ENCODE data around the gene UCKL1.
"Not testable (repeated sequence)": the region's sequence is repeated elsewhere in the genome, so short reads cannot be mapped to it uniquely, and the experiment has no call there.

UCKL1 gene

GRCh38 chr20:63937596-63937995, 18.6 kb downstream of the UCKL1 start:
- no peak overlapping the region for H3K9ac ChIP-seq (ENCODE audit: low read depth, low read length)
- peaks cover 64% of the 10 kb centered on the region for H3K36me3 ChIP-seq (ENCODE audit: insufficient read depth, low read length)
- no peak overlapping the region for H3K4me3 ChIP-seq (ENCODE audit: low read length)
- no peaks in the 10 kb centered on the region for H3K9me3 ChIP-seq (replicated peaks; ENCODE audit: low read length)
- H3K4me2 ChIP-seq (ENCODE audit: low read length): no peak overlapping the region
- H3K4me1 ChIP-seq (ENCODE audit: control insufficient read depth, insufficient read depth, low read length): no peaks in the 10 kb centered on the region
- no peaks in the 10 kb centered on the region for H3K27me3 ChIP-seq (ENCODE audit: control insufficient read depth, insufficient read depth, low read length)

- Histone ChIP-seq H3K4me3 (ENCODE audit: low read length) (no peak overlapping the region), H3K9ac (ENCODE audit: low read depth, low read length) (no peak overlapping the region), H3K36me3 (ENCODE audit: insufficient read depth, low read length) (peaks cover 72% of the 10 kb centered on the region), H3K4me2 (ENCODE audit: low read length) (no peak overlapping the region), H3K4me1 (ENCODE audit: control insufficient read depth, insufficient read depth, low read length) (no peaks in the 10 kb centered on the region), H3K27me3 (ENCODE audit: control insufficient read depth, insufficient read depth, low read length) (no peaks in the 10 kb centered on the region), H3K9me3 (replicated peaks; ENCODE audit: low read length) (no peaks in the 10 kb centered on the region)
Observed at GRCh38 chr20:63935447-63935846, 20.8 kb downstream of the UCKL1 start.

- Histone ChIP-seq H3K4me3 (ENCODE audit: low read length) (no peak overlapping the region), H3K27me3 (ENCODE audit: control insufficient read depth, insufficient read depth, low read length) (no peaks in the 10 kb centered on the region), H3K9me3 (replicated peaks; ENCODE audit: low read length) (no peaks in the 10 kb centered on the region), H3K4me1 (ENCODE audit: control insufficient read depth, insufficient read depth, low read length) (no peaks in the 10 kb centered on the region), H3K36me3 (ENCODE audit: insufficient read depth, low read length) (peaks cover 73% of the 10 kb centered on the region), H3K9ac (ENCODE audit: low read depth, low read length) (no peak overlapping the region), H3K4me2 (ENCODE audit: low read length) (no peak overlapping the region)
Observed at GRCh38 chr20:63934271-63935068, 21.7 kb downstream of the UCKL1 start.

- H3K36me3 ChIP-seq (ENCODE audit: insufficient read depth, low read length): peaks cover 73% of the 10 kb centered on the region
- no peak overlapping the region for H3K4me3 ChIP-seq (ENCODE audit: low read length)
Observed at GRCh38 chr20:63933646-63934045, 22.6 kb downstream of the UCKL1 start.

GRCh38 chr20:63932606-63933160, 23.5 kb downstream of the UCKL1 start:
- no peak overlapping the region for H3K4me3 ChIP-seq (ENCODE audit: low read length)
- H3K4me2 ChIP-seq (ENCODE audit: low read length): no peak overlapping the region
- no peaks in the 10 kb centered on the region for H3K4me1 ChIP-seq (ENCODE audit: control insufficient read depth, insufficient read depth, low read length)
- peaks cover 81% of the 10 kb centered on the region for H3K36me3 ChIP-seq (ENCODE audit: insufficient read depth, low read length)
- H3K9ac ChIP-seq (ENCODE audit: low read depth, low read length): no peak overlapping the region
- H3K27me3 ChIP-seq (ENCODE audit: control insufficient read depth, insufficient read depth, low read length): no peaks in the 10 kb centered on the region
- no peaks in the 10 kb centered on the region for H3K9me3 ChIP-seq (replicated peaks; ENCODE audit: low read length)

More at GRCh38 chr20:63933646-63934045, 22.6 kb downstream of the UCKL1 start:
- Histone ChIP-seq H3K4me2 (ENCODE audit: low read length) (no peak overlapping the region), H3K4me1 (ENCODE audit: control insufficient read depth, insufficient read depth, low read length) (no peaks in the 10 kb centered on the region), H3K9me3 (replicated peaks; ENCODE audit: low read length) (no peaks in the 10 kb centered on the region), H3K9ac (ENCODE audit: low read depth, low read length) (no peak overlapping the region), H3K27me3 (ENCODE audit: control insufficient read depth, insufficient read depth, low read length) (no peaks in the 10 kb centered on the region)

- H3K4me2 ChIP-seq (ENCODE audit: low read length): no peak overlapping the region
- H3K27me3 ChIP-seq (ENCODE audit: control insufficient read depth, insufficient read depth, low read length): no peaks in the 10 kb centered on the region
- H3K9ac ChIP-seq (ENCODE audit: low read depth, low read length): no peak overlapping the region
- H3K9me3 ChIP-seq (replicated peaks; ENCODE audit: low read length): no peaks in the 10 kb centered on the region
- peaks cover 82% of the 10 kb centered on the region for H3K36me3 ChIP-seq (ENCODE audit: insufficient read depth, low read length)
- no peak overlapping the region for H3K4me3 ChIP-seq (ENCODE audit: low read length)
- no peaks in the 10 kb centered on the region for H3K4me1 ChIP-seq (ENCODE audit: control insufficient read depth, insufficient read depth, low read length)
Observed at GRCh38 chr20:63931735-63932134, 24.5 kb downstream of the UCKL1 start.

- Histone ChIP-seq H3K9ac (ENCODE audit: low read depth, low read length) (no peak overlapping the region), H3K9me3 (replicated peaks; ENCODE audit: low read length) (no peaks in the 10 kb centered on the region), H3K27me3 (ENCODE audit: control insufficient read depth, insufficient read depth, low read length) (no peaks in the 10 kb centered on the region), H3K36me3 (ENCODE audit: insufficient read depth, low read length) (peaks cover 83% of the 10 kb centered on the region), H3K4me2 (ENCODE audit: low read length) (no peak overlapping the region), H3K4me1 (ENCODE audit: control insufficient read depth, insufficient read depth, low read length) (no peaks in the 10 kb centered on the region), H3K4me3 (ENCODE audit: low read length) (no peak overlapping the region)
Observed at GRCh38 chr20:63930971-63931553, 25.2 kb downstream of the UCKL1 start.

- not testable (repeated sequence) for H3K27me3 ChIP-seq (ENCODE audit: control insufficient read depth, insufficient read depth, low read length); H3K4me1 ChIP-seq (ENCODE audit: control insufficient read depth, insufficient read depth, low read length); H3K9ac ChIP-seq (ENCODE audit: low read depth, low read length); H3K4me2 ChIP-seq (ENCODE audit: low read length); H3K4me3 ChIP-seq (ENCODE audit: low read length); H3K9me3 ChIP-seq (replicated peaks; ENCODE audit: low read length)
- peaks cover 67% of the 10 kb centered on the region for H3K36me3 ChIP-seq (ENCODE audit: insufficient read depth, low read length)
Observed at GRCh38 chr20:63929473-63929883, 26.7 kb downstream of the UCKL1 start.

GRCh38 chr20:63929071-63929470, 27.1 kb downstream of the UCKL1 start:
- H3K4me2 ChIP-seq (ENCODE audit: low read length): no peak overlapping the region
- no peak overlapping the region for H3K9ac ChIP-seq (ENCODE audit: low read depth, low read length)
- no peaks in the 10 kb centered on the region for H3K9me3 ChIP-seq (replicated peaks; ENCODE audit: low read length)
- H3K4me1 ChIP-seq (ENCODE audit: control insufficient read depth, insufficient read depth, low read length): no peaks in the 10 kb centered on the region
- H3K36me3 ChIP-seq (ENCODE audit: insufficient read depth, low read length): peaks cover 64% of the 10 kb centered on the region
- no peak overlapping the region for H3K4me3 ChIP-seq (ENCODE audit: low read length)
- no peaks in the 10 kb centered on the region for H3K27me3 ChIP-seq (ENCODE audit: control insufficient read depth, insufficient read depth, low read length)

GRCh38 chr20:63926298-63926697, 29.9 kb downstream of the UCKL1 start:
- Histone ChIP-seq H3K9me3 (replicated peaks; ENCODE audit: low read length) (no peaks in the 10 kb centered on the region), H3K4me2 (ENCODE audit: low read length) (no peak overlapping the region), H3K4me3 (ENCODE audit: low read length) (no peak overlapping the region), H3K9ac (ENCODE audit: low read depth, low read length) (no peak overlapping the region), H3K36me3 (ENCODE audit: insufficient read depth, low read length) (peaks cover 40% of the 10 kb centered on the region), H3K27me3 (ENCODE audit: control insufficient read depth, insufficient read depth, low read length) (no peaks in the 10 kb centered on the region), H3K4me1 (ENCODE audit: control insufficient read depth, insufficient read depth, low read length) (no peaks in the 10 kb centered on the region)

GRCh38 chr20:63924241-63924640, 32.0 kb downstream of the UCKL1 start:
- peaks cover 27% of the 10 kb centered on the region for H3K36me3 ChIP-seq (ENCODE audit: insufficient read depth, low read length)
- no peaks in the 10 kb centered on the region for H3K4me1 ChIP-seq (ENCODE audit: control insufficient read depth, insufficient read depth, low read length)
- no peak overlapping the region for H3K9ac ChIP-seq (ENCODE audit: low read depth, low read length)
- H3K4me3 ChIP-seq (ENCODE audit: low read length): no peak overlapping the region
- no peaks in the 10 kb centered on the region for H3K9me3 ChIP-seq (replicated peaks; ENCODE audit: low read length)
- H3K4me2 ChIP-seq (ENCODE audit: low read length): no peak overlapping the region
- no peaks in the 10 kb centered on the region for H3K27me3 ChIP-seq (ENCODE audit: control insufficient read depth, insufficient read depth, low read length)

Data from skeletal muscle satellite cell (primary cell).